Esophagus squamous epithelium (tissue), 5 donors: ENCODE measurements around the gene CPN1. TPM values are rescaled to one million over a fixed set of nuclear protein-coding genes. Genes with fewer than 3 reads are reported as not detected.

Experiments
- DNase-seq: peaks from one replicate; lab custom pipeline; 2025; lab: John Stamatoyannopoulos, UW
- H3K27ac ChIP-seq, 4 donors: fragments of 200-600 bp; sonication (generic); one replicate each; pipeline ENCODE4 v1.5.1; 2016 to 2019; ENCODE audit warnings: mild to moderate bottlenecking in 1 of 4
- H3K27me3 ChIP-seq, 4 donors: fragments of 200-600 bp; sonication (generic); 1 replicate in 3 of 4; 2 replicates in 1 of 4; pipeline versions ENCODE4 v1.5.1 to v1.6.0; 2017 to 2021; ENCODE audit warnings: antibody characterized with exemption in 1 of 4
- H3K36me3 ChIP-seq, 3 donors: fragments of 200-600 bp; sonication (generic); one replicate each; pipeline ENCODE4 v1.5.1; 2016 to 2019
- H3K4me1 ChIP-seq, 3 donors: fragments of 200-600 bp; sonication (generic); one replicate each; pipeline ENCODE4 v1.5.1; 2017 to 2019
- H3K4me3 ChIP-seq, 4 donors: fragments of 200-600 bp; sonication (generic); 1 replicate in 3 of 4; 2 replicates in 1 of 4; pipeline ENCODE4 v1.5.1; 2016 to 2019; ENCODE audit warnings: mild to moderate bottlenecking in 2 of 4, moderate library complexity in 1 of 4
- H3K9me3 ChIP-seq, 3 donors: fragments of 200-600 bp; sonication (generic); one replicate each; pipeline ENCODE4 v1.5.1; 2016 to 2019
- POLR2A ChIP-seq, 4 donors: fragments of 450-650 bp; IDR thresholded peaks; one replicate each; pipeline ENCODE4 v1.6.1; 2017; ENCODE audit warnings: antibody characterized with exemption in 4 of 4, mild to moderate bottlenecking in 4 of 4, moderate library complexity in 3 of 4
- WGBS, 2 donors: methylation state at CpG; one replicate each; pipeline ENCODE4 v1.1.5; 2018; 5-methylcytosine and 5-hydroxymethylcytosine counted together
- intact Hi-C: fragments of 100-400 bp; cut with DNase I; formaldehyde crosslinking; loops from one replicate; pipeline ENCODE4 v1.15.0; 2022
- total RNA-seq, 4 donors: library from RNA; depleted of rRNA; stranded (reverse); fragments of >200 nt; gene quantifications; one replicate each; pipeline ENCODE4 v1.1.0, GENCODE V29; 2016
- TF ChIP-seq, protein P1 (sequence below), 6 experiments: fragments of 450-650 bp in 4 of 6; fragments of 200-600 bp in 2 of 6; sonication (generic) in 2 of 6; IDR thresholded peaks; one replicate each; pipeline ENCODE4 v1.5.1; 2016 to 2019; ENCODE audit warnings: antibody characterized with exemption in 6 of 6, mild to moderate bottlenecking in 4 of 6, moderate library complexity in 4 of 6
- donor health status: DM: yes; HTN: yes; CAD: no.

CPN1 gene
- total RNA-seq, 4 donors from 2014 or later: not detected

DNA sequence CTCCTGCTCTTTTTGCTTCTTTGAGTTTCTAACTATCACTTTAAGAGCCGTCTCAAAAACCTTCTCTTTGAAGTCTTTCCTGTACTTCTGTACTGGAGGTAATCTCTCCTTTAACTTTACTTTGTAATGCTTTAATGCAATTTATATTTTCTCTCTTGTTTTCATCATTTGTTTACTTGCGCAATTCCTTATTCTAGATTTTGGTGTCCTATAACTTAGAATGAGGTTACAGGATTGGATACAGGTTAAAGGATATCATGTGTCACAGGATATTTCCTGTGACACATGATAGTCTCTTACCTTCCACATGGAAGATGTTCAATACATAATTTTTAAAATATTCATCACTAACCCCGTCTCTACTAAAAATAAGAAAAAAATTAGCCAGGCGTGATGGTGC is 42.4 kb upstream of the CPN1 start:
- Histone ChIP-seq H3K4me3 (no peak overlapping the region), H3K36me3 (no peaks in the 10 kb centered on the region)
- no peak for DNase-seq

DNA sequence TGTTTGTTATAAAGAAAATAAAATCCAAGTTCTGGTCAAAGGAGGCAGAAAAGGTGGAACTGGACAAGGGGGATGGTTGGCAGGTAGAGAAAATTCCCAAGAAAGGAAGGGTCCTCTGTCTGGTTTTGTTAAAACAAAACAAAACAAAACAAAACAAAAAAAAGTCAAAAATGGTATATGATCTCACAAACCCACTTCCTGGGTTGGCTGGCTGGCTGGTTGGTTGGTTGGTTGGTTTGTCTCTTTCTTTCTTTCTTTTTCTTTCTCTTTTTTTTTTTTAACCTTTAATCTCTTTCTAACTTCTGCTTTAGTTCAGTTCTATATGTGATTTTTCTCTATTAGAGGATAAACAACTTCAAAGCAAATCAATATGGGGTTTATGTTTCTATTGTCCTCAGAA is 41.1 kb upstream of the CPN1 start:
- H3K27ac ChIP-seq: no peak overlapping the region
- intact Hi-C loops: no loop called here
- H3K27me3 ChIP-seq: peaks cover 0 to 3% (median 0%) of the 10 kb centered on the region in 4 donors
- no peak for TF ChIP-seq POLR2A (IDR thresholded peaks at IDR 0.05)
- TF ChIP-seq, protein P1, sequence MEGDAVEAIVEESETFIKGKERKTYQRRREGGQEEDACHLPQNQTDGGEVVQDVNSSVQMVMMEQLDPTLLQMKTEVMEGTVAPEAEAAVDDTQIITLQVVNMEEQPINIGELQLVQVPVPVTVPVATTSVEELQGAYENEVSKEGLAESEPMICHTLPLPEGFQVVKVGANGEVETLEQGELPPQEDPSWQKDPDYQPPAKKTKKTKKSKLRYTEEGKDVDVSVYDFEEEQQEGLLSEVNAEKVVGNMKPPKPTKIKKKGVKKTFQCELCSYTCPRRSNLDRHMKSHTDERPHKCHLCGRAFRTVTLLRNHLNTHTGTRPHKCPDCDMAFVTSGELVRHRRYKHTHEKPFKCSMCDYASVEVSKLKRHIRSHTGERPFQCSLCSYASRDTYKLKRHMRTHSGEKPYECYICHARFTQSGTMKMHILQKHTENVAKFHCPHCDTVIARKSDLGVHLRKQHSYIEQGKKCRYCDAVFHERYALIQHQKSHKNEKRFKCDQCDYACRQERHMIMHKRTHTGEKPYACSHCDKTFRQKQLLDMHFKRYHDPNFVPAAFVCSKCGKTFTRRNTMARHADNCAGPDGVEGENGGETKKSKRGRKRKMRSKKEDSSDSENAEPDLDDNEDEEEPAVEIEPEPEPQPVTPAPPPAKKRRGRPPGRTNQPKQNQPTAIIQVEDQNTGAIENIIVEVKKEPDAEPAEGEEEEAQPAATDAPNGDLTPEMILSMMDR (IDR thresholded peaks at IDR 0.05): no peak
- H3K4me3 ChIP-seq: no peak overlapping the region
- no peaks in the 10 kb centered on the region for H3K36me3 ChIP-seq
- DNase-seq: no peak
- H3K9me3 ChIP-seq: no peaks in the 10 kb centered on the region
- H3K4me1 ChIP-seq: no peaks in the 10 kb centered on the region

More for the DNA sequence above, 42.4 kb upstream of the CPN1 start:
- H3K27ac ChIP-seq: no peak overlapping the region
- TF ChIP-seq, protein P1 (IDR thresholded peaks at IDR 0.05): no peak
- no peak for TF ChIP-seq POLR2A (IDR thresholded peaks at IDR 0.05)
- H3K9me3 ChIP-seq: no peaks in the 10 kb centered on the region
- 78 to 82% methylated on average over 4 of the region's 4 CpGs for WGBS, 2 donors
- H3K27me3 ChIP-seq: peaks cover 0 to 3% (median 0%) of the 10 kb centered on the region in 4 donors
- H3K4me1 ChIP-seq: no peaks in the 10 kb centered on the region
- intact Hi-C loops: no loop called here

DNA sequence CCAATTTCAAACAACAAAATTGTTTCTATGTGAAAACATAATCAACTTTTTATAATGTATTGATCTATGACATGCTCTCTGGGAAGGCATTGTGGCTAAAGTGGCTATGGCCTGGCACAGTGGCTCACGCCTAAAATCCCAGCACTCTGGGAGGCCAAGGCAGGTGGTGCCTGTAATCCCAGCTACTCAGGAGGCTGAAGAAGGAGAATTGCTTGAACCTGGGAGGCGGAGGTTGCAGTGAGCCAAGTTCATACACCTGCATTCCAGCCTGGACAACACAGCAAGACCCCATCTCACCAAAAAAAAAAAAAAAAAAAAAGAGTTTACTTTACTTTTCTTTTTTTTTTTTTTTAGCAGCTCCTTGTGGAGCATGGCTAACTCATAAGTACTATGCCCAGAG is 38.9 kb upstream of the CPN1 start:
- WGBS, 2 donors: 89 to 92% methylated on average over 2 of the region's 2 CpGs
- Histone ChIP-seq H3K27me3 (peaks cover 0 to 20% (median 1%) of the 10 kb centered on the region in 4 donors), H3K4me1 (no peaks in the 10 kb centered on the region), H3K27ac (no peak overlapping the region), H3K36me3 (no peaks in the 10 kb centered on the region), H3K9me3 (no peaks in the 10 kb centered on the region), H3K4me3 (no peak overlapping the region)
- no peak for TF ChIP-seq POLR2A (IDR thresholded peaks at IDR 0.05)
- TF ChIP-seq, protein P1 (IDR thresholded peaks at IDR 0.05): no peak
- DNase-seq: no peak
- intact Hi-C loops: no loop called here

DNA sequence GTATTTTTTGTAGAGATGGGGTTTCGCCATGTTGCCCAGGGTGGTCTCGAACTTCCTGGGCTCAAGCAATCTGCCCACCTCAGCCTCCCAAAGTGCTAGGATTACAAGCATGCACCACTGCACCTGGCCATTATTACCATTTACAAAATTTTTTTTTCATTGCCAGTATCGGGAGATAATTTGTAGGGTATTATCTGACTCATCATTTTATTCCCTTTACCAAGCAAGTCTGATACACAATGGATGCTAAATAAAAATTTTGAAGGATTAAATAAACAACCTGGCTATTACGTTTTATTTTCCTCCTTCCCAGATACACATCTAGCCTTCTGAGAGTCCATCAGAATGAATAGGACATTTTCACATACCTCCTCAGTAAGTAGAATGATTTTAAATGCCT is 38.1 kb upstream of the CPN1 start:
- Histone ChIP-seq H3K27me3 (peaks cover 0 to 28% (median 1%) of the 10 kb centered on the region in 4 donors), H3K36me3 (no peaks in the 10 kb centered on the region), H3K9me3 (no peaks in the 10 kb centered on the region), H3K4me1 (peaks cover 0 to 5% (median 0%) of the 10 kb centered on the region in 3 donors), H3K27ac (no peak overlapping the region), H3K4me3 (no peak overlapping the region)
- no peak for TF ChIP-seq POLR2A (IDR thresholded peaks at IDR 0.05)
- TF ChIP-seq, protein P1 (IDR thresholded peaks at IDR 0.05): no peak
- no peak for DNase-seq
- 84 to 88% methylated on average over 4 of the region's 4 CpGs for WGBS, 2 donors
- intact Hi-C loops: no loop called here

DNA sequence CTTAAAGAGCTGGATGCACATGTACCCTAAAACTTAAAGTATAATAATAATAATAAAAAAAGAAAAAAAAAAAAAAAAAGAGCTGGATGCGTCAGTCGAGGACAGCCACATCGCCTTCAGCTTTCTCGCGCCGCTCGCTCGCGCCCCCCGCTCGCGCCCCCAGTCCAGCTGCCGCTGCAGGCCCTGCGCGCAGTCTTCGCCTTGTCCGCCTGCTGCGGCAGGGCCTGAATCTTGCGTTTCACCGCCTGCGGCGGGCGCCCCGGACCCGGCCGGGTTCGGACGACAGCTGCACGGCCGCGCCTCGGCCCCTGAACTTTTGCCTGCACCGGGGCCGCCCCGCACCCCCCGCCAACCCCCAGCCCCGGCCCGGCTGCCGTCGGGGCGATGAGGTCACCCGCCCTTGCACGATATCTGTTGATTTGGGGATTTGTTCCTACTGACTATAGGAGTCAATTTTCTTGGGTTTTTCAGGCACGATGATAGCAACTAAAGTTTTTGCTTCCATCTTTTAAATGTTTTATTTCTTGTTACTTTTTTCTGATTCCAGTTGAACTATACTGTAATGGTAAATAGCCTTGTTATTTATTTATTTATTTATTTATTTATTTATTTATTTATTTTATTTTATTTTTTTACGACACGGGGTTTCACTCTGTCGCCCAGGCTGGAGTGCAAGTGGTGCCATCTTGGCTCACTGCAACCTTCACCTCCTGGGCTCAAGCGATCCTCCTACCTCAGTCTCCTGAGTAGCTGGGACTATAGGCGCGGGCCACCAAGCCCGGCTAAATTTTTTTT is 33.5 kb upstream of the CPN1 start:
- Histone ChIP-seq H3K27ac (no peak overlapping the region), H3K9me3 (no peaks in the 10 kb centered on the region), H3K36me3 (no peaks in the 10 kb centered on the region), H3K4me1 (peaks cover 0 to 5% (median 0%) of the 10 kb centered on the region in 3 donors), H3K4me3 (peak overlapping the region in 1 of 4 donors; percentile 45), H3K27me3 (peaks cover 0 to 36% (median 1%) of the 10 kb centered on the region in 4 donors)
- WGBS, 2 donors: 29 to 47% methylated on average over 27 to 33 of the region's 51 CpGs
- intact Hi-C loops: no loop called here
- DNase-seq: no peak
- TF ChIP-seq, protein P1 (IDR thresholded peaks at IDR 0.05): no peak
- TF ChIP-seq POLR2A (IDR thresholded peaks at IDR 0.05): no peak
